ENCODE data around the gene GDF3.

DNA sequence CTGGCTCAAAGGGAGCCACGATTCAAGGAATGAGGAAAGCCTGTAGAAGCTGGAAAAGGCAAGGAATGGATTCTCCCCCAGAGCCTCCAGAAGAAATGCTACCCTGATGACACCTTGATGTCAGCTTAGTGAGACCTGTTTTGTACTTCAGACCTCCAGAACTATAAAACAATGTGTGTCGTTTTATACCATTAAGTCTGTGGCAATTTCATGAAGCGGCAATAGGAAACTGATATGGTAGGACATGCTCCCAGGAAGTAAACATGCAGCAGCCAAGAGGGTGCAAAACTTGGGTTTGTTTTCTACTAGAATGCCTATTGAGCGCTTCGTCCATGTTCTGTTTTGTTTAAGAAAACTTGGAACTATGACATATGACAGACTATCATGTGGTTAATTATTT lies 27.4 kb downstream of the GDF3 start:
- TF ChIP-seq, protein P1, sequence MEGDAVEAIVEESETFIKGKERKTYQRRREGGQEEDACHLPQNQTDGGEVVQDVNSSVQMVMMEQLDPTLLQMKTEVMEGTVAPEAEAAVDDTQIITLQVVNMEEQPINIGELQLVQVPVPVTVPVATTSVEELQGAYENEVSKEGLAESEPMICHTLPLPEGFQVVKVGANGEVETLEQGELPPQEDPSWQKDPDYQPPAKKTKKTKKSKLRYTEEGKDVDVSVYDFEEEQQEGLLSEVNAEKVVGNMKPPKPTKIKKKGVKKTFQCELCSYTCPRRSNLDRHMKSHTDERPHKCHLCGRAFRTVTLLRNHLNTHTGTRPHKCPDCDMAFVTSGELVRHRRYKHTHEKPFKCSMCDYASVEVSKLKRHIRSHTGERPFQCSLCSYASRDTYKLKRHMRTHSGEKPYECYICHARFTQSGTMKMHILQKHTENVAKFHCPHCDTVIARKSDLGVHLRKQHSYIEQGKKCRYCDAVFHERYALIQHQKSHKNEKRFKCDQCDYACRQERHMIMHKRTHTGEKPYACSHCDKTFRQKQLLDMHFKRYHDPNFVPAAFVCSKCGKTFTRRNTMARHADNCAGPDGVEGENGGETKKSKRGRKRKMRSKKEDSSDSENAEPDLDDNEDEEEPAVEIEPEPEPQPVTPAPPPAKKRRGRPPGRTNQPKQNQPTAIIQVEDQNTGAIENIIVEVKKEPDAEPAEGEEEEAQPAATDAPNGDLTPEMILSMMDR (IDR thresholded peaks at IDR 0.05) = no peak
- TF ChIP-seq EZH2 (IDR thresholded peaks at IDR 0.05) = no peak
